Spleen (tissue), 7 donors: ENCODE data around the gene TRPV5.

Experiments
- CTCF ChIP-seq, 11 experiments: fragments of 200-600 bp in 7 of 11; fragments of 450-650 bp in 4 of 11; sonication (generic) in 4 of 11; IDR thresholded peaks in 8 of 11; conservative IDR thresholded peaks in 3 of 11; 1 replicate in 7 of 11; 2 replicates in 4 of 11; pipeline versions ENCODE4 v1.4.0 to v1.8.0; 2016 to 2021; ENCODE audit warnings: antibody characterized with exemption in 11 of 11, inconsistent platforms in 4 of 11, mild to moderate bottlenecking in 1 of 11
- POLR2A ChIP-seq, 3 donors: fragments of 450-650 bp; IDR thresholded peaks; one replicate each; pipeline ENCODE4 v1.5.1; 2017; ENCODE audit warnings: antibody characterized with exemption in 3 of 3, mild to moderate bottlenecking in 1 of 3
- POLR2AphosphoS5 ChIP-seq, 3 donors: sonication (generic); formaldehyde crosslinking; IDR thresholded peaks; one replicate each; pipeline ENCODE4 v1.5.1; 2017; ENCODE audit warnings: antibody characterized with exemption in 3 of 3
- donor health status: DM: no; HTN: no; CAD: no; lungs with moderate emphysema.
- donor health status: DM: no; HTN: no; CAD: no.
- donor health status: DM: no; HTN: no; CAD: no.

GRCh38 chr7:142881586-142882337, 51.8 kb downstream of the TRPV5 start:
- no peak for TF ChIP-seq POLR2AphosphoS5 (IDR thresholded peaks at IDR 0.05)
- TF ChIP-seq CTCF (IDR thresholded peaks at IDR 0.05 in 8 of 11, conservative IDR thresholded peaks at IDR 0.05 in 3 of 11), result no peak
- TF ChIP-seq POLR2A (IDR thresholded peaks at IDR 0.05), result no peak
